MG63 (cell line): ENCODE measurements around the gene LIG1. TPM values are rescaled to one million over a fixed set of nuclear protein-coding genes. Genes with fewer than 3 reads are reported as not detected.
A peak's percentile ranks its signal among the peaks of the same experiment; 100 is the strongest.

Experiments
- DNase-seq: peaks from one replicate; pipeline ENCODE4 v3.0.0-alpha.2; 2020
- H3K27me3 ChIP-seq: fragments of 250-450 bp; sonication (Bioruptor Pico); 2 replicates; pipeline ENCODE4 v1.5.1; 2020; ENCODE audit warnings: mild to moderate bottlenecking, moderate library complexity
- H3K36me3 ChIP-seq: fragments of 250-450 bp; sonication (Bioruptor Pico); 2 replicates; pipeline ENCODE4 v1.5.1; 2020; ENCODE audit warnings: mild to moderate bottlenecking, moderate library complexity
- H3K4me3 ChIP-seq: fragments of 250-450 bp; sonication (Bioruptor Pico); 2 replicates; pipeline ENCODE4 v1.5.1; 2020; ENCODE audit warnings: mild to moderate bottlenecking, moderate library complexity
- H3K9me3 ChIP-seq: fragments of 250-450 bp; sonication (Bioruptor Pico); 2 replicates; pipeline ENCODE4 v1.5.1; 2020; ENCODE audit warnings: mild to moderate bottlenecking, moderate library complexity
- total RNA-seq: library from RNA; depleted of rRNA; stranded (reverse); fragments of >200 nt; shearing (Covaris generic); gene quantifications from 2 replicates; pipeline ENCODE4 v1.2.3, GENCODE V29; 2014; ENCODE audit warnings: low replicate concordance

The LIG1 gene
- total RNA-seq, 1 experiment from 2014 or later, result 98.0 TPM

DNA sequence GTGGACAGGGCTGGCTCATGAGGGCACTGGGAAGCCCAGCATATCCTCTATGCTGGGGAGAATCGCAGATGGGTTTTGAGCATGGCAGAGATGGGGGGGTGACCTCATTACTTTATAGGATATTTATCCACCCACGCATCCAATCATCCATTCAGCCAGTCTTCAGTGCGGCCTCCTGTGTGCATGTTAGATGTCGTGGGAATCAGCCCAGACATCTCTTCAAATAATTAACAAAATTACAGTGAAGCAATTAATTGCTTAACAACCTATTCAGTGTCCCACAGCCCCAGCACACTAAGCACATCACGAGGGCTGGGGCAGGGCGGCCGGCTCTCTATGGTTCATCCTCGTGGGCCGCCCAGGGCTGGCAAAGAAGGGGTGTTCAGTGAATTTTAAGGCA, 21.6 kb downstream of the LIG1 start:
- Histone ChIP-seq H3K27me3 (no peaks in the 10 kb centered on the region), H3K36me3 (peaks cover 72% of the 10 kb centered on the region), H3K9me3 (no peaks in the 10 kb centered on the region), H3K4me3 (no peak overlapping the region)
- no peak for DNase-seq

DNA sequence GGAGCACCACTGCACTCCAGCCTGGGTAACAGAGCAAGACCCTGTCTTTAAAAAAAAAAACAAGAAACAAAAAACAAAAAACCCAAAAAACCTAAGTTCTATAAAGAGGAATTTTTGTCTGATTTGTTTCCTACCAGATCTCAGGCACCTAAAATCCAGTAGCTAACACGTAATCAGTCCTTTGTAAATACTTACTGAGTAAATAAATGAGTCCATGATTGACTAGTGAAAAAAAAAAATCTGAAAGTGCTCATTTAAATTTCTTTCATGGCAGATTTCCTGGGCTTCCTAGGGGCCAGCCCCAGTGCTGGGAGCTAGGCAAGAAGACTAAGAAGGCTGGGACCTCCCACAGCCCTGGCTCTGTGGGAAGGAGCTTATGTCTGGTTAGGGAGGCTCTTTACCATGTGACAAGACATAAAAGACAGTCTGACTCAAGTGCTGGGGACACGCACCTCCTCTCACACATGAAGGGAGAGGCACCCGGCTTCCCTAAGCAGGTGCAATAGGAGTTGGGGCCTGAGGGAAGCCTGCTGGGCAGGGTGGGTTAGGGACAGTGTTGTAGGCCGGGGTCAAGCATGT, 22.5 kb downstream of the LIG1 start:
- no peak for DNase-seq
- Histone ChIP-seq H3K9me3 (no peaks in the 10 kb centered on the region), H3K36me3 (peaks cover 74% of the 10 kb centered on the region), H3K27me3 (no peaks in the 10 kb centered on the region), H3K4me3 (no peak overlapping the region)

GRCh38 chr19:48139053-48139452, 31.1 kb downstream of the LIG1 start:
- DNase-seq, result no peak
- Histone ChIP-seq H3K36me3 (peaks cover 53% of the 10 kb centered on the region), H3K4me3 (no peak overlapping the region), H3K9me3 (no peaks in the 10 kb centered on the region), H3K27me3 (no peaks in the 10 kb centered on the region)

GRCh38 chr19:48137411-48137810, 32.7 kb downstream of the LIG1 start:
- Histone ChIP-seq H3K27me3 (no peaks in the 10 kb centered on the region), H3K4me3 (no peak overlapping the region), H3K36me3 (peaks cover 47% of the 10 kb centered on the region), H3K9me3 (no peaks in the 10 kb centered on the region)
- no peak for DNase-seq

GRCh38 chr19:48136547-48136946, 33.6 kb downstream of the LIG1 start:
- peaks cover 48% of the 10 kb centered on the region for H3K36me3 ChIP-seq
- no peak overlapping the region for H3K4me3 ChIP-seq
- DNase-seq, result no peak
- H3K9me3 ChIP-seq, result no peaks in the 10 kb centered on the region
- no peaks in the 10 kb centered on the region for H3K27me3 ChIP-seq

DNA sequence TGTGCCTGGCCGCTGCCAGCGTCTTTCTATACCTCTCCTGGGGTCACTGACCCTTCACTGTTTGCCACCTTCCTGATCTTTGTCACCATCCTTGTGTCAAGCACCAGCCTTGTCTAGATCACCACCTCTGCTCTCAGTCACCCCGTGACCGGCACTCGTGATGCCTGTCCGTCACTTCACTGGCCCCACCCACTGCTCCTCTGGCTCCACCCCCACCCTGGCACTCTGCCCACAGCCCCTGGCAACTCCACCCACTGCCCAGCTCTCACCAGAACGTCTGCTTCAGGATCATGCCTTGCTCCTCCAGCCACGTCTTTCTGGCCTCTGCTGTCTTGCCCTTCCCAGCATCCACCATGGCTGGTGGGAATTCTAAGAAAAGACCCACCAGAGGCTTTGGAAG, 34.7 kb downstream of the LIG1 start:
- H3K9me3 ChIP-seq, result no peaks in the 10 kb centered on the region
- H3K36me3 ChIP-seq, result peaks cover 50% of the 10 kb centered on the region
- H3K27me3 ChIP-seq, result no peaks in the 10 kb centered on the region
- H3K4me3 ChIP-seq, result no peak overlapping the region
- no peak for DNase-seq

GRCh38 chr19:48133094-48133493, 37.0 kb downstream of the LIG1 start:
- DNase-seq, result no peak
- Histone ChIP-seq H3K4me3 (no peak overlapping the region), H3K27me3 (no peaks in the 10 kb centered on the region), H3K36me3 (peaks cover 52% of the 10 kb centered on the region), H3K9me3 (no peaks in the 10 kb centered on the region)

GRCh38 chr19:48127561-48127960, 42.6 kb downstream of the LIG1 start:
- Histone ChIP-seq H3K27me3 (no peaks in the 10 kb centered on the region), H3K36me3 (peaks cover 77% of the 10 kb centered on the region), H3K9me3 (no peaks in the 10 kb centered on the region), H3K4me3 (no peak overlapping the region)
- DNase-seq, result no peak

DNA sequence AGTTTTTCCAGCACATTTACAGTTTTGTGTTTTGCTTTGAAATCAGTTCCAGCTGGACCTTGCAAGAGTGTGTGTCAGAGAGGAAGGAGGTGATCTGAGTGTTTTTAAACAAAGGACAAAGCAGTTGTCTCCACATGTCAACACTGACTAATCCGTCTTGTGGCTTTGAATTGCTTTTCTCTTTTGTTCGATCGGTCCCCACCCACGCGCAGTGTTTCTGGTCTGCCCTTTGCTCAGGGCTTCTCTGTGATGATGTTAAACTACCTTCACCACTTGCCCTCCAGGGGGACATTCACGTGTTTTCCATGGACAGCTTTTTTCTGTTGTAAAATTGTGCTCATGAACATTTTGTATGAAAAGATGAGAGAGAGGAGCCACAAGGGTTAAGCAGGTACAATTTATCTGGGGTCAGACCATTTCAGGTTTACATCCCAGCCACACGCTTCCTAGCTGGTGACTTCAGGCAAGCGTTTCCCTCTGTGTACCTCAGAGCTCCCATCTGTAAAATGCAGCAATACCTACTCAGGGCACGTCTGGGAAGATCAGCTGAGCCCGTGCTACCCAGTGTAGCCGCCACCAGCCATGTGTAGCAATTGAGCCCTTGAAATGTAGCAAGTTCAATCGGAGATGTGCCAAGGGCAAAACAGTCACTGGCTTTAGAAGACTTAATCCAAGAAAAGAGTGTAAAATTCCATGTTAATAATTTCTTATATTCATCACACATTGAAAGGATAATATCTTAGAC, 46.1 kb downstream of the LIG1 start:
- peak; percentile 45 for DNase-seq
- peaks cover 74% of the 10 kb centered on the region for H3K36me3 ChIP-seq
- H3K27me3 ChIP-seq, result no peaks in the 10 kb centered on the region

DNA sequence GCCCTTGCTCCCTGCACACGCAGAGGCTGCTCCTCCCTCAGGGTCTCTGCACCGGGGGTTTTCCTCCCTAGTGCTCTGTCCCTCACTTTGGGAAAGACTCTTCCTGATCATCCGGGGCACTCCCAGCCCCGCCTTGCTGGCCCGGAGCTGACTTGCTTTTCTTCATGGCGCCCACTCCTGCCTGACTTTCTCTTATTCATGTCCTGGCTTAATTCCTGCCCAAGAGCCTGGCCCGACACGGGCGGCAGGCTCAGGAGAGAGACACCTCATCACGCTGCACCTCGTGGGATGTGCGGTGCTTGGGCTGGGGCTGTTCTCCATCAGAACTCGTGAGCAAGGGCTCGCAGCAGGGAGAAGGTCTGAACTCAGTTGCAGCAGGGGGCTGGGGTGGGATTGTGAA, 47.7 kb downstream of the LIG1 start:
- DNase-seq, result no peak
- Histone ChIP-seq H3K27me3 (no peaks in the 10 kb centered on the region), H3K36me3 (peaks cover 70% of the 10 kb centered on the region), H3K9me3 (no peaks in the 10 kb centered on the region), H3K4me3 (no peak overlapping the region)

More for the DNA sequence above, 46.1 kb downstream of the LIG1 start:
- Histone ChIP-seq H3K9me3 (no peaks in the 10 kb centered on the region), H3K4me3 (no peak overlapping the region)

DNA sequence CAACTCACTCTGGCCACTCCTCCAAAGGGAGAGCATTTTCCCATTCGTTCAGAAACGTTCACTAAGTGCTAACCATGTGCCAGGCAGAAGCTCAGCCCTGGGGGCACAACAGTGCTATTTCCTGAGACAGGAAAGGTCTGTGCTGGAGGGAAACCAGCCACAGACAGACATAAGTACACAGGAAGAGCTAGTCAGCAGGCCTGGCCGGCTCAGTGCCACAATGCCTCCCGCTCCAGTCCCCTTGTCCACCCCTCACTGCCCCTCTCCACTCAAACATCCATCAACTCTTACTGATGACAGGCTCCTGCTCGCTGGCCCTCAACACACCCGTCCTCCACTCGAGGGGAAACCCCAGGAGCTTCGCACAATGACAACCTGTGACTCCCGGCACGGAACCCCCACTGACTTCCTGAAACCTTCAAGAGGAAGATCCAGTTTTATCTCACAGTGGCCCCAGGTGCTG, 48.2 kb downstream of the LIG1 start:
- no peak for DNase-seq
- Histone ChIP-seq H3K9me3 (no peaks in the 10 kb centered on the region), H3K36me3 (peaks cover 71% of the 10 kb centered on the region), H3K4me3 (no peak overlapping the region), H3K27me3 (no peaks in the 10 kb centered on the region)

DNA sequence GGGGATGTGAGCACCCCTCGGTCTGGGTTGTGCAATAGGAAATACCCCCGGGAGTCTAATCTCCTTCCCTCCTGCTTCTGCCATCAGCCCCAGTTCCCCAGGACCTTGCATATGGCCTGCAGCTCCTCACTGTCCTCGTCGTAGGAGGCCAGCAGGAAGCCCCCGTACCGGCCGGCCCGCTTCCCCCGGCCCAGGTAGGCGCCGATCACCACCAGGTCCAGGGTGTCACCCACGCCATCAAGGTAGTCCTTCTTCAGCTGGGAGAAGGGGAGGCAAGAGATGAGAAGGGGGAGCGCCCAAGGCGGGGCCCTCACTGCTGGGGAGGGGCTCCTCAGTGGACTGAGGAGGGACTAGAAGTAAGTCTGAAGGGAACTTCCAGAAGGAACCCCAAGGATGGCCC, 49.1 kb downstream of the LIG1 start:
- Histone ChIP-seq H3K27me3 (no peaks in the 10 kb centered on the region), H3K4me3 (no peak overlapping the region), H3K9me3 (no peaks in the 10 kb centered on the region), H3K36me3 (peaks cover 68% of the 10 kb centered on the region)
- DNase-seq, result no peak

- Histone ChIP-seq H3K27me3 (no peaks in the 10 kb centered on the region), H3K36me3 (peaks cover 70% of the 10 kb centered on the region), H3K9me3 (no peaks in the 10 kb centered on the region), H3K4me3 (no peak overlapping the region)
- no peak for DNase-seq
Measured at GRCh38 chr19:48120505-48120904, 49.6 kb downstream of the LIG1 start.

DNA sequence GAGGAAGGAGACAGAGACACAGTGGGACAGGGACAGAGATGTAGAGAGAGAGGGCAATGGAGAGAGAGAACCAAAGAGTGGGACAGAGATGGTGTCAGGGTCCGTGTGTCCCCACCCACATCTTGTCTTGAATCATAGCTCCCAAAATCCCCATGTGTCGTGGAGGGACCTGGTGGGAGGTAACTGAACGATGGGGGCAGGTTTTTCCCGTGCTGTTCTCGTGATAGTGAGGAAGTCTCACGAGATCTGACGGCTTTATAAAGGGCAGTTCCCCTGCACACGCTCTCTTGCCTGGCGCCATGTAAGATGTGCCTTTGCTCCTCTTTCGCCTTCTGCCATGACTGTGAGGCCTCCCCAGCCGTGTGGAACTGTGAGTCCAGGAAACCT, 52.0 kb downstream of the LIG1 start:
- Histone ChIP-seq H3K4me3 (no peak overlapping the region), H3K27me3 (no peaks in the 10 kb centered on the region), H3K36me3 (peaks cover 66% of the 10 kb centered on the region), H3K9me3 (no peaks in the 10 kb centered on the region)
- DNase-seq, result no peak

DNA sequence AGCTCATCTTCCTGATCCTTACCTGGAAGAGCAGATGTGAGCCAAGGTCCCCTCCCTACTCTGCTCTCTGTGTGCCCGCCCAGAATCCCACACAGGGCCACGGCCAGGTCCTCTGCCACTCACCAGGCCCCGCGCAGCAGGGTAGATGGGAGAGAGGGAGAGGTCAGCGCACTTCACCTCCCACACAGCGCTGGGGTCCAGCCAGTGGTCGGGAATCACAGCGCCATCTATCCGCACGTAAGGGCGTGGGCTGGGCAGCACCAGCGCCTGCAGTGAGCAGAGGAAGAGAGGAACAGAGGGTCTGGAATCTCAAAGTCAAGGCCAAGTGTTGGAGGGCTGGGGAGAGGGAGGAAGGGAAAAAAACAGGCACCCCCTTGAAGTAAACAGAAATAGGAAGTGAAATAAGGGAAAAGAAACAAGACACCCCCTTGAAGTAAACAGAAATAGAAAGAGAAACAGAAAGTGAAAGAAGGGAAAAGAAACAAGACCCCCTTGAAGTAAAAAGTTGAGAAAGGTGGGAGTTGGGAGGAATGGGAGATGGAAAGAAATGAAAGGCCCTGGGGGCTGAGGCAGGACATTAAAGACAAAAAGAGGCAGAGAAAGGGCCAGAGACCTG, 52.5 kb downstream of the LIG1 start:
- DNase-seq, result no peak
- no peaks in the 10 kb centered on the region for H3K9me3 ChIP-seq
- H3K4me3 ChIP-seq, result no peak overlapping the region
- H3K36me3 ChIP-seq, result peaks cover 61% of the 10 kb centered on the region
- H3K27me3 ChIP-seq, result no peaks in the 10 kb centered on the region

- Histone ChIP-seq H3K9me3 (no peaks in the 10 kb centered on the region), H3K4me3 (no peak overlapping the region), H3K27me3 (no peaks in the 10 kb centered on the region), H3K36me3 (peaks cover 29% of the 10 kb centered on the region)
- no peak for DNase-seq
Measured at GRCh38 chr19:48113190-48113917, 56.8 kb downstream of the LIG1 start.

DNA sequence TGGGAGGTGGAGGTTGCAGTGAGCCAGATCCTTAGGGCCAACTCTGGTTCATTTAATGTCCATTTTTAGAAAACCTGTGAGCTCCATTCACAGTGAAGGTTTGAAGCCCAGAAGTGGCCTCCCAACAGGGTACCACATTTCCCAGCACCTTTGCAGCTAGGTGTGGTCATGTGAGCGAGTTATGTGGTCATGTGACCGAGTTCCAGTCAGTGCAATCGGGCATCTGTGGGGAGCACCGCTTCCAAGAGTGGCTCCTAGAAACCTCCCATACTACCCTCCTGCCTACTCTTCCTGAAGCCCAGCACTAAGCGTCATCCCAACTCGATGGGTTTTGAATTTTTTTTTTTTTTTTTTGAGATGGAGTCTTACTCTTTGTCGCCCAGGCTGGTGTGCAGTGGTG, 58.9 kb downstream of the LIG1 start:
- Histone ChIP-seq H3K9me3 (no peaks in the 10 kb centered on the region), H3K27me3 (no peaks in the 10 kb centered on the region), H3K36me3 (peaks cover 17% of the 10 kb centered on the region), H3K4me3 (no peak overlapping the region)
- DNase-seq, result no peak
